ENCODE measurements around the gene DCAF11.

DNA sequence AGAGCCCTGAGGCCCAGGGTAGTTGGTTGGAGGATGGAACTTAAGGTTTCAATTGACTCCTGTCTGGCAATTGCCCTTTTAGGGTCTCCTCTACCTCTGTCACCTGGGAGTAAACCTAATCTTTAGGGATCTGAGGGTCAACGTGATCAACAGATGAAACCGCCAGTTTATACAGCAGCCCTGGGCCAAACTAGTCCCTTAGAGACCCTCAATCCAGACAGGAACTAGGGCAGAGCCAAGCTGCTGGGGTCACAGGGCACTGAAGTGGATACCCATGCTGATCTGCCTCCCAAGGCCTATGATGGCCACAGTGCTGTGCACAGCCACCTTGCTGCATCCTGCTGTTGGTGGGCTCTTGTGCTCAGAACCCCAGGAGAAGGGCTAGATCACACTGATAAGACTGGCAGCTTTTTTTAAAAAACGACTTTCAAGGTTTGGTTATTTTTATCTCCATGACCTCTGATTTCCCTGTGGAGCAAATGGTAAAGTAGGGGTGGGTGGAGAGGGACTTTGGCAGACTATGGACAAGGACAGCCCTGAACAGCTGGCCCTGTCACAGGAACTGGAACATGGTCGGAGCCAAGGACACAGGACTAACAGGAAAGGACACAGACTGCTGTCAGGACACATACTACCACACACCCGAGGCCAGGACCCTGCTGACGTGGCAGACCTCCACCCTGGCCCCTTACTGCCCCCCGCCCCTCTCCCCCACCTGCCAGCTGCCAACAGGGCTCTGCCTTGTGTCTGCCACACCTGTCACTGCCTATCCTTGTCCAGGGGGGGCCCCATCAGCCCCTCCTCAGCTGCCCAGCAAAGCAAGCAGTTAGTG, 16.4 kb downstream of the DCAF11 start:
- TF ChIP-seq GATA2 (IDR thresholded peaks at IDR 0.05; ENCODE audit: low read depth, low read length) (peak; percentile 60), GATA3 (IDR thresholded peaks at IDR 0.05; ENCODE audit: low read depth, low read length) (no peak)
